Upper lobe of right lung (tissue), 1 donor: ENCODE measurements around the gene TGOLN2. TPM values are rescaled to one million over a fixed set of nuclear protein-coding genes. Genes with fewer than 3 reads are reported as not detected.
A peak's percentile ranks its signal among the peaks of the same experiment; 100 is the strongest.

Experiments
- ATAC-seq: fragments of 200-7000 bp; cut with Tn5 transposase; one replicate; pipeline ENCODE4 v1.9.1; 2020; ENCODE audit warnings: mild to moderate bottlenecking, moderate library complexity
- DNase-seq: peaks from one replicate; pipeline ENCODE4 v3.0.0-alpha.2; 2020
- H3K27ac ChIP-seq: fragments of 200-600 bp; one replicate; pipeline ENCODE4 v1.8.0; 2022
- H3K27me3 ChIP-seq: fragments of 200-600 bp; one replicate; pipeline ENCODE4 v1.8.0; 2022; ENCODE audit warnings: mild to moderate bottlenecking
- H3K36me3 ChIP-seq: fragments of 200-600 bp; one replicate; pipeline ENCODE4 v1.8.0; 2022
- H3K4me1 ChIP-seq: fragments of 200-600 bp; one replicate; pipeline ENCODE4 v1.8.0; 2022
- H3K4me3 ChIP-seq: fragments of 200-600 bp; one replicate; pipeline ENCODE4 v1.8.0; 2022; ENCODE audit warnings: mild to moderate bottlenecking
- H3K9me3 ChIP-seq: fragments of 200-600 bp; one replicate; pipeline ENCODE4 v1.8.0; 2022
- intact Hi-C: fragments of 100-400 bp; cut with DNase I; formaldehyde crosslinking; loops from one replicate; pipeline ENCODE4 v1.11.0; 2022
- total RNA-seq: library from RNA; stranded (reverse); fragmentation: NEBNext Ultra II Directional; extraction: Animal tissue kit (Norgen Biotek cat#: 25700); gene quantifications from one replicate; pipeline ENCODE4 v1.2.1, GENCODE V29; 2021
- TF ChIP-seq, protein P1 (sequence below): fragments of 200-600 bp; IDR thresholded peaks from one replicate; pipeline ENCODE4 v1.8.0; 2022; ENCODE audit warnings: antibody characterized with exemption
- donor health status: DM: no; HTN: yes; CAD: no; lungs with severe emphysema.

Gene TGOLN2
- total RNA-seq, 1 donor from 2014 or later = 156 TPM

DNA sequence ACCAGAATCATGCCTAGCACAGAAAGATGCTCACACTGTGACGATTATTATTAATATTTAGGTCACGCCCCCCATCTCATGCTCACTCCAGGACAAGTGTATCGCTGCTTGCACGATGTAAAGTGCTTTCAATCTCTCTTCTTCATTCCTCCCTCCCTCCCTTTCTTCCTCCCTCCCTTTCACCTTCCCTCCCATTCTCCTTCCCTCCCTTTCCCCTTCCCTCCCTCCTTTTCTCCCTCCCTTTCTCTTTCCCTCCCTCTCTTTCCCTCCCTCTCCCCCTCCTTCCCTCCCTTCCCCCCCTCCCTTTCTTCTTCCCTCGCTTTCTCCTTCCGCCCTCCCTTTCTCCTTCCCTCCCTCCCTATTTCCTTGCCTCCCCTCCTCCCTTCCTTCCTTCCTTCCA lies 19.6 kb downstream of the TGOLN2 start:
- TF ChIP-seq, protein P1, sequence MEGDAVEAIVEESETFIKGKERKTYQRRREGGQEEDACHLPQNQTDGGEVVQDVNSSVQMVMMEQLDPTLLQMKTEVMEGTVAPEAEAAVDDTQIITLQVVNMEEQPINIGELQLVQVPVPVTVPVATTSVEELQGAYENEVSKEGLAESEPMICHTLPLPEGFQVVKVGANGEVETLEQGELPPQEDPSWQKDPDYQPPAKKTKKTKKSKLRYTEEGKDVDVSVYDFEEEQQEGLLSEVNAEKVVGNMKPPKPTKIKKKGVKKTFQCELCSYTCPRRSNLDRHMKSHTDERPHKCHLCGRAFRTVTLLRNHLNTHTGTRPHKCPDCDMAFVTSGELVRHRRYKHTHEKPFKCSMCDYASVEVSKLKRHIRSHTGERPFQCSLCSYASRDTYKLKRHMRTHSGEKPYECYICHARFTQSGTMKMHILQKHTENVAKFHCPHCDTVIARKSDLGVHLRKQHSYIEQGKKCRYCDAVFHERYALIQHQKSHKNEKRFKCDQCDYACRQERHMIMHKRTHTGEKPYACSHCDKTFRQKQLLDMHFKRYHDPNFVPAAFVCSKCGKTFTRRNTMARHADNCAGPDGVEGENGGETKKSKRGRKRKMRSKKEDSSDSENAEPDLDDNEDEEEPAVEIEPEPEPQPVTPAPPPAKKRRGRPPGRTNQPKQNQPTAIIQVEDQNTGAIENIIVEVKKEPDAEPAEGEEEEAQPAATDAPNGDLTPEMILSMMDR = no peak
- Histone ChIP-seq H3K27me3 (no peaks in the 10 kb centered on the region), H3K4me1 (peaks cover 15% of the 10 kb centered on the region), H3K4me3 (no peak overlapping the region), H3K36me3 (peaks cover 30% of the 10 kb centered on the region), H3K9me3 (no peaks in the 10 kb centered on the region), H3K27ac (no peak overlapping the region)
- intact Hi-C loops = no loop called here
- DNase-seq = no peak
- no peak for ATAC-seq

DNA sequence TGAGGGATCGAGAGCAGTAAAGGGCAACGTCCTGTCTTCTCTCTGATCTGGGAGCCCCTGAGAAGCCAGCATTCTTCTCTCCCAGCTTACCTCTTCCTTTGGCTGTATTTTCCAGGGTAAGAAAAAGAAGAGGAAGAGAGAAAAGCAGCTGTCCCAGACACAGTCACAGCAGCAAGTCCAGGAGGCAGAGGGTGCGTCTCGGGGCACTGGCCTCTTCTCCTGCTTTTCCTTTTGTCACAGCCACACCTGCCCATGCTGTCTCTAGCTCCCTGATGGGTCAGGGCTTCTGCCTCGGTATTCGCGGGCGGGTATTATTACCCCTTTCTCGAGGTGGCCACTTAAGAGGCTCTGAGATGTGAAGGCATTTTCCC lies 20.3 kb downstream of the TGOLN2 start:
- intact Hi-C loops = no loop called here
- TF ChIP-seq, protein P1 = no peak
- no peaks in the 10 kb centered on the region for H3K27me3 ChIP-seq
- peaks cover 30% of the 10 kb centered on the region for H3K36me3 ChIP-seq
- no peak for ATAC-seq
- no peak overlapping the region for H3K4me3 ChIP-seq
- peak overlapping the region; percentile 33 for H3K27ac ChIP-seq
- H3K4me1 ChIP-seq = peaks cover 15% of the 10 kb centered on the region
- no peak for DNase-seq
- H3K9me3 ChIP-seq = no peaks in the 10 kb centered on the region

DNA sequence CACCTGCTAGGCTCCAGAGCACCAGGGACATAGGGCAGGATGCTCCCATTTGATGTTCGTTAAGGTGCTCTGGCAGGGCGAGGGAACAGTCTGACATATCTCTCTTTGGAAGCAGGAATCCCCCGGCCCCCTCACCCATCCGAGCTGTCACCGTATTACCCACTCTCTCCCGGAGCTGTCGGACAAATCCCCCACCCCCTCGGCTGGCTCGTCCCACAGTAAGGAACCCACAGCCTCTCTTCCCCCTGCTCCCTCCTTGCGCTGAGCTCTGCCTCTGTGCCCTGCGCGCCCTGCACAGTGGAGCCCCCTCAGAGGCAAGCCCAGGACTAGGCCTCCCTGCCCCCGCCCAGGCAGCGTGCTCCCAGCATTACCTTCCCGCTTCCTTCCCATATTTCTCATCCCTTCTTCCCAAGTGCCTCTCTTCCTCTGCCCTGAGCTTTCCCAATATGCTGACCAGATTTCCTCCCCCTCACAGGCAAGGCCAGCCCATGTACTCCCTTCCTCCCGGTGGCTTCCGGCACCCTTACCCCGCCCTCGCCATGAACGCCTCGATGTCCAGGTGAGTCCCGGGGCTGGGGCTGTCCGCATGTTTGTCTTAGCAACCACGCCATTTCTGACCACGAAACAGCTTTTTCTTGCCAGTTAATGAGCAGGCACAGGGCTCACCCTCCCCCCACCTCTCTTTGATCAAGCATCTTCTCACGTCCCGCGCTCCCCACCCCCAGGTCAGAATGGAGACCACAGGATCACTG lies 23.8 kb downstream of the TGOLN2 start:
- intact Hi-C loops = no loop called here
- DNase-seq (no peak), ATAC-seq (no peak)
- peaks cover 30% of the 10 kb centered on the region for H3K36me3 ChIP-seq
- no peak overlapping the region for H3K27ac ChIP-seq
- no peak overlapping the region for H3K4me3 ChIP-seq
- H3K9me3 ChIP-seq = no peaks in the 10 kb centered on the region
- H3K27me3 ChIP-seq = no peaks in the 10 kb centered on the region
- TF ChIP-seq, protein P1 = no peak
- peaks cover 4% of the 10 kb centered on the region for H3K4me1 ChIP-seq

DNA sequence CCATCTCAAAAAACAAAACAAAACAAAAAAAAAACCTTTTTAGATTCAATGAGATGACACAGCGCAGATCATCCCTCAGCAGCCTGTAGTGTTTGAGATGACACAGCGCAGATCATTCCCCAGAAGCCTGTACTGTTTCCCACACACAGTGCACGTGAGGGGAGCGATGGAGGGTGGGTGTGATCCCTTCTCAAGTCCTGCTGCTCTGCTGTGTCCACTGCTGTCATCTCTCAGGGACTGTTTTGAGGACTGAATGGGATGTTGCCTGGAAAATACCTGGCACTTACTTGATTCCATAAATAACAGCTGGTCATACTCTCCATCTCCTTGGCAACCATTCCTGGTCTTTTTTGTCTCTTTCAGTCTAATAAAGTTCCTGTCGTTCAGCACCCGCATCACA lies 25.7 kb downstream of the TGOLN2 start:
- peaks cover 25% of the 10 kb centered on the region for H3K36me3 ChIP-seq
- no peak for DNase-seq
- H3K9me3 ChIP-seq = no peaks in the 10 kb centered on the region
- H3K4me1 ChIP-seq = no peaks in the 10 kb centered on the region
- no peak for ATAC-seq
- intact Hi-C loops = no loop called here
- no peaks in the 10 kb centered on the region for H3K27me3 ChIP-seq
- TF ChIP-seq, protein P1 = no peak
- no peak overlapping the region for H3K4me3 ChIP-seq
- H3K27ac ChIP-seq = no peak overlapping the region

DNA sequence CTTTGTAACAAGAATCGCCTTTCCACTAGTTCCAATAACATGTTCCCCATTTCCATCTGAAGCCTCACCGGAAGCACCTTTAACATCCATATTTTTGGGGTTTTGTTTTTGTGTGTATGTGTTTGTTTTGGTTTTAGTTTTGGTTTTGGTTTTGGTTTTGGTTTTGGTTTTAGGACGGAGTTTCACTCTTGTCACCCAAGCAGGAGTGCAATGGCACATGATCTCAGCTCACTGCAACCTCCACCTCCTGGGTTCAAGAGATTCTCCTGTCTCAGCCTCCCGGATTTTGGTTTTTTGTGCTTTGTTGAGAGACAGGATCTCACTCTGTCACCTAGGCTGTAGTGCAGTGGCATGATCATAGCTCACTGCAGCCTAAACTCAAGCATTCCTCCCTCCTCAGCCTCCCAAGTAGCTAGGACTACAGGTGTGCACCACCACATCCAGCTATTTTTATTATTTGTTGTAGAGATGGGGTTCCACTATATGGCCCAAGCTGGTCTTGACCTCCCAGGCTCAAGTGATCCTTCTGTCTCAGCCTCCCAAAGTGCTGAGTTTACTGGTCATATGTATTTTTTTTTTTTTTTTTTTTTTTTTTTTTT lies 36.3 kb downstream of the TGOLN2 start:
- Histone ChIP-seq H3K9me3 (no peaks in the 10 kb centered on the region), H3K4me3 (no peak overlapping the region), H3K4me1 (no peaks in the 10 kb centered on the region), H3K27me3 (no peaks in the 10 kb centered on the region), H3K36me3 (no peaks in the 10 kb centered on the region), H3K27ac (peak overlapping the region; percentile 49)
- intact Hi-C loops = no loop called here
- TF ChIP-seq, protein P1 = no peak
- DNase-seq (no peak), ATAC-seq (peak; percentile 51)
